Measurements from ENCODE around the gene NEDD9.

The NEDD9 gene

DNA sequence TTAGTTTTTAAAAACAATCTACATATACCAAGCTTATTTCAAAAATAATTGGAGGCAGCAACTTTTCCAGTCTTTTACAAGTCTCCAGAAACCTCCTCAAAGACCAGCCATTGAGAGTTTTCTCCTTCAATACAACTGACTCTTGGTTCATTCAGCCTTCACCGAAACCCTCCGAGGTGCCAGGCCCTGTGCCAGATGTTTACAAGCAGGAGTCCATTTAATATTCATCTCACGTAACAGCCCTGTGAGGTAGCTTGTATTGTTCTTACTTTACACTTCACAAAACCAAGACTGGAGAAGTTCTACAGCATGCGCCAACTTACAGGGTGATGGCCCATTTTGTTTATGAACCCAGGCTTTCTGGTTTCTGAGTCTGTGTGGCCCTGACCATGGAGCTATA lies 5.5 kb upstream of the NEDD9 start:
- no peaks in the 10 kb centered on the region for H3K9me2 ChIP-seq (replicated peaks; ENCODE audit: low read depth, low read length)
- H3K4me2 ChIP-seq (ENCODE audit: low read depth, low read length, poor library complexity, severe bottlenecking) = no peak overlapping the region
- H3K79me2 ChIP-seq (ENCODE audit: insufficient read depth, low read length) = no peaks in the 10 kb centered on the region
- H2AFZ ChIP-seq (ENCODE audit: low read length) = no peak overlapping the region
- no peaks in the 10 kb centered on the region for H3K9me3 ChIP-seq (ENCODE audit: insufficient read depth, low read depth, low read length)
- H3F3A ChIP-seq (ENCODE audit: low read depth) = no peaks in the 10 kb centered on the region
- no peak overlapping the region for H3K4me3 ChIP-seq (ENCODE audit: low read length, poor library complexity, severe bottlenecking)
- no peaks in the 10 kb centered on the region for H3K36me3 ChIP-seq (ENCODE audit: insufficient read depth, low read length)
- H3K9ac ChIP-seq (ENCODE audit: low read depth, low read length, poor library complexity, severe bottlenecking) = no peak overlapping the region
- TF ChIP-seq EZH2phosphoT487 (IDR thresholded peaks at IDR 0.05; ENCODE audit: borderline replicate concordance) = no peak
- TF ChIP-seq, protein P1, sequence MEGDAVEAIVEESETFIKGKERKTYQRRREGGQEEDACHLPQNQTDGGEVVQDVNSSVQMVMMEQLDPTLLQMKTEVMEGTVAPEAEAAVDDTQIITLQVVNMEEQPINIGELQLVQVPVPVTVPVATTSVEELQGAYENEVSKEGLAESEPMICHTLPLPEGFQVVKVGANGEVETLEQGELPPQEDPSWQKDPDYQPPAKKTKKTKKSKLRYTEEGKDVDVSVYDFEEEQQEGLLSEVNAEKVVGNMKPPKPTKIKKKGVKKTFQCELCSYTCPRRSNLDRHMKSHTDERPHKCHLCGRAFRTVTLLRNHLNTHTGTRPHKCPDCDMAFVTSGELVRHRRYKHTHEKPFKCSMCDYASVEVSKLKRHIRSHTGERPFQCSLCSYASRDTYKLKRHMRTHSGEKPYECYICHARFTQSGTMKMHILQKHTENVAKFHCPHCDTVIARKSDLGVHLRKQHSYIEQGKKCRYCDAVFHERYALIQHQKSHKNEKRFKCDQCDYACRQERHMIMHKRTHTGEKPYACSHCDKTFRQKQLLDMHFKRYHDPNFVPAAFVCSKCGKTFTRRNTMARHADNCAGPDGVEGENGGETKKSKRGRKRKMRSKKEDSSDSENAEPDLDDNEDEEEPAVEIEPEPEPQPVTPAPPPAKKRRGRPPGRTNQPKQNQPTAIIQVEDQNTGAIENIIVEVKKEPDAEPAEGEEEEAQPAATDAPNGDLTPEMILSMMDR (conservative IDR thresholded peaks at IDR 0.05; ENCODE audit: low read length) = no peak
- H3K4me1 ChIP-seq (ENCODE audit: insufficient read depth, low read length, poor library complexity, severe bottlenecking) = peaks cover 28% of the 10 kb centered on the region
- no peaks in the 10 kb centered on the region for H4K20me1 ChIP-seq (ENCODE audit: insufficient read depth, low read length, poor library complexity, severe bottlenecking)
- no peaks in the 10 kb centered on the region for H3K27me3 ChIP-seq (ENCODE audit: insufficient read depth, low read length, poor library complexity, severe bottlenecking)

DNA sequence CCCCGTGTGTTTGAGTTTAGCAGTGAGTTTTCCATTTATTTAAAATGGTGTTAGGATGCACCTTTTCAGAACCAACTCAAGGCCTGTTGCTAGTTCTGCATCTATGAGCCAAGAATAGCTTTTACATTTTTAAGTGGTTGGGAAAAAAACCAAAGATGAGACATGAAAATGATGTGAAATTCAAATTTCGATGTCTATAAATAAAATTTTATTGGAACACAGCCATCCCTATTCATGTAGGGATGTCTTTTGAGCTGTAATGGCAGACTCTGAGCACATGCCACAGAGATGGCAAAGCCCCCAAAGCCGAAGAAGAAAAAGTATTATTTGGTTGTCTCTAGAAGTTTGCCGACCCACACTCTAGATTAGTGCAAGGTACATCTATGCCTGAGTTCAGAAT lies 5.0 kb upstream of the NEDD9 start:
- no peak overlapping the region for H3K4me2 ChIP-seq (ENCODE audit: low read depth, low read length, poor library complexity, severe bottlenecking)
- TF ChIP-seq, protein P1 (conservative IDR thresholded peaks at IDR 0.05; ENCODE audit: low read length) = no peak
- no peak for TF ChIP-seq EZH2phosphoT487 (IDR thresholded peaks at IDR 0.05; ENCODE audit: borderline replicate concordance)
- H3K4me1 ChIP-seq (ENCODE audit: insufficient read depth, low read length, poor library complexity, severe bottlenecking) = peaks cover 29% of the 10 kb centered on the region
- H3K36me3 ChIP-seq (ENCODE audit: insufficient read depth, low read length) = no peaks in the 10 kb centered on the region
- H3K9me3 ChIP-seq (ENCODE audit: insufficient read depth, low read depth, low read length) = no peaks in the 10 kb centered on the region
- no peaks in the 10 kb centered on the region for H4K20me1 ChIP-seq (ENCODE audit: insufficient read depth, low read length, poor library complexity, severe bottlenecking)
- H2AFZ ChIP-seq (ENCODE audit: low read length) = no peak overlapping the region
- no peak overlapping the region for H3K9ac ChIP-seq (ENCODE audit: low read depth, low read length, poor library complexity, severe bottlenecking)
- no peak overlapping the region for H3K4me3 ChIP-seq (ENCODE audit: low read length, poor library complexity, severe bottlenecking)
- no peaks in the 10 kb centered on the region for H3F3A ChIP-seq (ENCODE audit: low read depth)
- H3K79me2 ChIP-seq (ENCODE audit: insufficient read depth, low read length) = no peaks in the 10 kb centered on the region
- H3K9me2 ChIP-seq (replicated peaks; ENCODE audit: low read depth, low read length) = no peaks in the 10 kb centered on the region
- no peaks in the 10 kb centered on the region for H3K27me3 ChIP-seq (ENCODE audit: insufficient read depth, low read length, poor library complexity, severe bottlenecking)

DNA sequence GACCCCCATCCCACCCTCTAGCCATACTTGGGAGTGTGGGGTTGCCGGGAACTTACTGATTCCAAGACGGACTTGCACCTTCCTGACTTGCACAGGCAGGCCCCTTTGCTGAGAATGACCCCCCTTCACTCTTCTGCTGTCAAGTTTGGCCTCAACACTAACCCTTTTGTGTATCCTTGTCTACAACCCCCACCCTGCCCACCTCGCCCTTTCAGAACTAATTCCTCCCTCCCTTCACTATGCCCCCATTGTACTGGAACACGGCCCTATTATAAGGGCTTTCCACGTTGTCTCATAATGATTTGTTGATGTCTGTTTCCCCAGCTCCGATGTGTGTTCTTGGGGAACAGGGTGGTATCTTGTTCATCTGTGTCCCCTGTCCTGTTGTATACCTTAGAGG lies 4.4 kb upstream of the NEDD9 start:
- Histone ChIP-seq H3K4me2 (ENCODE audit: low read depth, low read length, poor library complexity, severe bottlenecking) (peak overlapping the region; percentile 13), H3K27me3 (ENCODE audit: insufficient read depth, low read length, poor library complexity, severe bottlenecking) (no peaks in the 10 kb centered on the region), H3K9me3 (ENCODE audit: insufficient read depth, low read depth, low read length) (no peaks in the 10 kb centered on the region), H2AFZ (ENCODE audit: low read length) (no peak overlapping the region), H3K9me2 (replicated peaks; ENCODE audit: low read depth, low read length) (no peaks in the 10 kb centered on the region), H3K4me3 (ENCODE audit: low read length, poor library complexity, severe bottlenecking) (no peak overlapping the region), H3F3A (ENCODE audit: low read depth) (no peaks in the 10 kb centered on the region), H4K20me1 (ENCODE audit: insufficient read depth, low read length, poor library complexity, severe bottlenecking) (no peaks in the 10 kb centered on the region), H3K79me2 (ENCODE audit: insufficient read depth, low read length) (no peaks in the 10 kb centered on the region), H3K4me1 (ENCODE audit: insufficient read depth, low read length, poor library complexity, severe bottlenecking) (peaks cover 33% of the 10 kb centered on the region), H3K36me3 (ENCODE audit: insufficient read depth, low read length) (no peaks in the 10 kb centered on the region), H3K9ac (ENCODE audit: low read depth, low read length, poor library complexity, severe bottlenecking) (no peak overlapping the region)
- TF ChIP-seq, protein P1 (conservative IDR thresholded peaks at IDR 0.05; ENCODE audit: low read length) = no peak
- no peak for TF ChIP-seq EZH2phosphoT487 (IDR thresholded peaks at IDR 0.05; ENCODE audit: borderline replicate concordance)
